Activated CD8-positive, alpha-beta memory T cell treated with anti-CD3 and anti-CD28 coated beads for 48 hours (primary cell): ENCODE results near the gene FOS.
"Not testable (repeated sequence)": the region's sequence is repeated elsewhere in the genome, so short reads cannot be mapped to it uniquely, and the experiment has no call there.

ENCODE experiments used
- DNase-seq, 3 experiments: peaks; one replicate each; pipeline ENCODE4 v3.0.0-alpha.2; 2020; ENCODE audit warnings: low read depth in 2 of 3, low spot score in 2 of 3

FOS gene

DNA sequence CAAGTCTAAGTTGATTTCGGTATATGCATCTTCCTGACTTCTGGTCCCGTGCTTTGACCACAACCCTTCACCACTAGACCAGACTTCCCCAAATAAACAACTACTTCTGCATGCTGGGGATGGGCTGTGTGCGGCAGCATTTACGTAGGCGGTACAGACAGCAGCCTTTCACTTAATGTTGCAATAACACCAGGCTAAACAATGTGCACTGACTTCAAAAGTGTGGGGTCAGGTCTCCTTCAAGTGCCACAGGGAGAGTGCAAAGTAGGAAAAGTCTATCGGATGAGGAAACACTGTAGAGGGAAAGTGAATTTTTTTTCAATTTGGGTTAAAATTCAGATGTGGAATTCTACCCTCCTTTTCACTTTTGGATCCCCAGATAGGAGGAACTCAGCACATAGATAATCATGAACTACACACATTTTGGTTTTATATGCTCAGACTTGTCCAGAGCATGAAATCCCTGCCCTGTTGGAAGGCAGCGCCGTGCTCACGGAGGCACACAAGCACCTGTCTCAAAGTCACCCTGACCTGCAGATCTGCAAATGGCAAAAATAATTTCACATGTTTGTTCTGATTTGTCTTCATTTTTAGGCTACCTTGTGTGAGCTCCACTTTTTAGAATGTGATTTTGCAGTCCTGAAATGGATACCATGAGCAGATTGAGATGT lies 3.6 kb upstream of the FOS start:
- no peak for DNase-seq

DNA sequence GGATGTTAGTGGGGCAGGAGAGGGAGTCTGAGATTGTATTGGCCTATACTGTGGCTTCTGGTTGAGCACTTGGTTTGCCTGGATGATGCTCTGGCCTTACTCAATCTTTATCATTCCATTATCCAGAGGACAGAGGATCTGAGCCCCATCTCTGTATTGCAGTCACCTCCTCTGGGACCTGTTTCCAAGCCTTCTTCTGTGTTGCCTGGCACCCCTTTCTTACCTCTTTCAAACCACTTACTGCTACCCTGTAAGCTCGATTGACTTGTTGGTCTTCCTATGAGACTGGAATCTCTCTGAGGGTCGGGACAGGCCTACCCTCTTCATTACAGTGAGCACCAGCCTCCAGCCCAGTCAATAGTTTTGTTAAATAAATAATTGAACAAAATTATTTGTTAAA lies 3.0 kb upstream of the FOS start:
- DNase-seq: no peak

DNA sequence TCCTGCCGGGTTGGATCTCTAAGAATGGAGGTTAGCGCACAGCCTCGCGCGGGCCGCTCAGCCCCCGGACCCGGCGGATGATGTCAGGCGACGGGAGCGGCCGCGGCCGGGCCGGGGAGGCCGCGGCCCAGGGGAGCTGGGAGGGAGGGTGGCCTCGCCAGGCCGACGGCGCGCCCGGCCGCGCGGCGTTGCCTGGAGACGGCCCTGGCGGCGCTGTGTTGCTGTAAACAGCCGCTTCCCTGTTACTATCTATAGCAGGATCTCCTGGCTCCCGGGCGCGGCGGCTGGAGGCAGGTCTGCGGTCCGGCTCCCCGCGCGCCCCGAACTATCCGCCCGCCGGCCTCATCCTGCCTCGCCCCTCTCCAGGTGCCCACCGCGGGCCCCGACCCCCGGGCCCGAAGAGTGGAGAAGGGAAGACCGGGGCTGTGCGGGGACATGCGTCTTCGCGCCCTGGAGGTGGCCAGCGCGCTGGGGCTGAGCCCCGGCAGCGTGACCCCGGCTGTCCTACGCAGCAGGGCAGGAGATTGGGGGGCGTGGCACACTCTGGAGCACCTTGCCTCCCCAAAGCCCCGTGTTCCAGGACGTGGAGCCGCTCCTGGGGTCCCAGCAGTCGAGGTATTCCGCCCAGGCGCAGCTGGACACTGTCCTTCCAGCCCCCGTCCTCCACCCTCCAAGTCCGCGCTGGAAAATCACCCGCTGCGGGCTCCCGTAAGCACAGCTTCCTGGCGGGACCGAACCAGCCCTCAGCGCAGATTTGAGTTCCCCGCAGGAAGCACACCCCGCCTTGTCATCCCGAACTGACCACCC lies 1.4 kb upstream of the FOS start:
- DNase-seq: no peak

DNA sequence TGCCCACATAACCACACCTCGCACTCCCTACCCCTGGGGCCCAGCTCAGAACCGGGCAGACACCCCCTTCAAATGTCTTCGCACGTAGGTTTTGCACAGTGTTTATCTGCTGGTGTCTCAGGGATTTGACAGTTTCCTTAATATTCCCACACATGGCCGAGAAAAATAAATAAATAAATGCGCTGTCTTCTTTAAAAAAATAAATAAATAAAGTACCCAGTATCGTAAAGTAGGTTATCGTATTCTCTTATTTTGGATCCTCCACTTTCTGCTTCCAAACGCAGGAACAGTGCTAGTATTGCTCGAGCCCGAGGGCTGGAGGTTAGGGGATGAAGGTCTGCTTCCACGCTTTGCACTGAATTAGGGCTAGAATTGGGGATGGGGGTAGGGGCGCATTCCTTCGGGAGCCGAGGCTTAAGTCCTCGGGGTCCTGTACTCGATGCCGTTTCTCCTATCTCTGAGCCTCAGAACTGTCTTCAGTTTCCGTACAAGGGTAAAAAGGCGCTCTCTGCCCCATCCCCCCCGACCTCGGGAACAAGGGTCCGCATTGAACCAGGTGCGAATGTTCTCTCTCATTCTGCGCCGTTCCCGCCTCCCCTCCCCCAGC lies 710 bp upstream of the FOS start:
- DNase-seq: no peak

DNA sequence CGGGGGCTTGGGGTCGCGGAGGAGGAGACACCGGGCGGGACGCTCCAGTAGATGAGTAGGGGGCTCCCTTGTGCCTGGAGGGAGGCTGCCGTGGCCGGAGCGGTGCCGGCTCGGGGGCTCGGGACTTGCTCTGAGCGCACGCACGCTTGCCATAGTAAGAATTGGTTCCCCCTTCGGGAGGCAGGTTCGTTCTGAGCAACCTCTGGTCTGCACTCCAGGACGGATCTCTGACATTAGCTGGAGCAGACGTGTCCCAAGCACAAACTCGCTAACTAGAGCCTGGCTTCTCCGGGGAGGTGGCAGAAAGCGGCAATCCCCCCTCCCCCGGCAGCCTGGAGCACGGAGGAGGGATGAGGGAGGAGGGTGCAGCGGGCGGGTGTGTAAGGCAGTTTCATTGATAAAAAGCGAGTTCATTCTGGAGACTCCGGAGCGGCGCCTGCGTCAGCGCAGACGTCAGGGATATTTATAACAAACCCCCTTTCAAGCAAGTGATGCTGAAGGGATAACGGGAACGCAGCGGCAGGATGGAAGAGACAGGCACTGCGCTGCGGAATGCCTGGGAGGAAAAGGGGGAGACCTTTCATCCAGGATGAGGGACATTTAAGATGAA lies 630 bp downstream of the FOS start:
- no peak for DNase-seq

DNA sequence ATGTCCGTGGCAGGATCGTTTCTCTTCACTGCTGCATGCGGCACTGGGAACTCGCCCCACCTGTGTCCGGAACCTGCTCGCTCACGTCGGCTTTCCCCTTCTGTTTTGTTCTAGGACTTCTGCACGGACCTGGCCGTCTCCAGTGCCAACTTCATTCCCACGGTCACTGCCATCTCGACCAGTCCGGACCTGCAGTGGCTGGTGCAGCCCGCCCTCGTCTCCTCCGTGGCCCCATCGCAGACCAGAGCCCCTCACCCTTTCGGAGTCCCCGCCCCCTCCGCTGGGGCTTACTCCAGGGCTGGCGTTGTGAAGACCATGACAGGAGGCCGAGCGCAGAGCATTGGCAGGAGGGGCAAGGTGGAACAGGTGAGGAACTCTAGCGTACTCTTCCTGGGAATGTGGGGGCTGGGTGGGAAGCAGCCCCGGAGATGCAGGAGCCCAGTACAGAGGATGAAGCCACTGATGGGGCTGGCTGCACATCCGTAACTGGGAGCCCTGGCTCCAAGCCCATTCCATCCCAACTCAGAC lies 1.2 kb downstream of the FOS start:
- no peak for DNase-seq

DNA sequence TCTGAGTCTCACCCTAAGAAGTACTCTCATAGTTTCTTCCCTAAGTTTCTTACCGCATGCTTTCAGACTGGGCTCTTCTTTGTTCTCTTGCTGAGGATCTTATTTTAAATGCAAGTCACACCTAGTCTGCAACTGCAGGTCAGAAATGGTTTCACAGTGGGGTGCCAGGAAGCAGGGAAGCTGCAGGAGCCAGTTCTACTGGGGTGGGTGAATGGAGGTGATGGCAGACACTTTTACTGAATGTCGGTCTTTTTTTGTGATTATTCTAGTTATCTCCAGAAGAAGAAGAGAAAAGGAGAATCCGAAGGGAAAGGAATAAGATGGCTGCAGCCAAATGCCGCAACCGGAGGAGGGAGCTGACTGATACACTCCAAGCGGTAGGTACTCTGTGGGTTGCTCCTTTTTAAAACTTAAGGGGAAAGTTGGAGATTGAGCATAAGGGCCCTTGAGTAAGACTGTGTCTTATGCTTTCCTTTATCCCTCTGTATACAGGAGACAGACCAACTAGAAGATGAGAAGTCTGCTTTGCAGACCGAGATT lies 1.7 kb downstream of the FOS start:
- DNase-seq: no peak

DNA sequence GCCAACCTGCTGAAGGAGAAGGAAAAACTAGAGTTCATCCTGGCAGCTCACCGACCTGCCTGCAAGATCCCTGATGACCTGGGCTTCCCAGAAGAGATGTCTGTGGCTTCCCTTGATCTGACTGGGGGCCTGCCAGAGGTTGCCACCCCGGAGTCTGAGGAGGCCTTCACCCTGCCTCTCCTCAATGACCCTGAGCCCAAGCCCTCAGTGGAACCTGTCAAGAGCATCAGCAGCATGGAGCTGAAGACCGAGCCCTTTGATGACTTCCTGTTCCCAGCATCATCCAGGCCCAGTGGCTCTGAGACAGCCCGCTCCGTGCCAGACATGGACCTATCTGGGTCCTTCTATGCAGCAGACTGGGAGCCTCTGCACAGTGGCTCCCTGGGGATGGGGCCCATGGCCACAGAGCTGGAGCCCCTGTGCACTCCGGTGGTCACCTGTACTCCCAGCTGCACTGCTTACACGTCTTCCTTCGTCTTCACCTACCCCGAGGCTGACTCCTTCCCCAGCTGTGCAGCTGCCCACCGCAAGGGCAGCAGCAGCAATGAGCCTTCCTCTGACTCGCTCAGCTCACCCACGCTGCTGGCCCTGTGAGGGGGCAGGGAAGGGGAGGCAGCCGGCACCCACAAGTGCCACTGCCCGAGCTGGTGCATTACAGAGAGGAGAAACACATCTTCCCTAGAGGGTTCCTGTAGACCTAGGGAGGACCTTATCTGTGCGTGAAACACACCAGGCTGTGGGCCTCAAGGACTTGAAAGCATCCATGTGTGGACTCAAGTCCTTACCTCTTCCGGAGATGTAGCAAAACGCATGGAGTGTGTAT lies 2.4 kb downstream of the FOS start:
- no peak for DNase-seq

DNA sequence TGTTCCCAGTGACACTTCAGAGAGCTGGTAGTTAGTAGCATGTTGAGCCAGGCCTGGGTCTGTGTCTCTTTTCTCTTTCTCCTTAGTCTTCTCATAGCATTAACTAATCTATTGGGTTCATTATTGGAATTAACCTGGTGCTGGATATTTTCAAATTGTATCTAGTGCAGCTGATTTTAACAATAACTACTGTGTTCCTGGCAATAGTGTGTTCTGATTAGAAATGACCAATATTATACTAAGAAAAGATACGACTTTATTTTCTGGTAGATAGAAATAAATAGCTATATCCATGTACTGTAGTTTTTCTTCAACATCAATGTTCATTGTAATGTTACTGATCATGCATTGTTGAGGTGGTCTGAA lies 3.0 kb downstream of the FOS start:
- no peak for DNase-seq

DNA sequence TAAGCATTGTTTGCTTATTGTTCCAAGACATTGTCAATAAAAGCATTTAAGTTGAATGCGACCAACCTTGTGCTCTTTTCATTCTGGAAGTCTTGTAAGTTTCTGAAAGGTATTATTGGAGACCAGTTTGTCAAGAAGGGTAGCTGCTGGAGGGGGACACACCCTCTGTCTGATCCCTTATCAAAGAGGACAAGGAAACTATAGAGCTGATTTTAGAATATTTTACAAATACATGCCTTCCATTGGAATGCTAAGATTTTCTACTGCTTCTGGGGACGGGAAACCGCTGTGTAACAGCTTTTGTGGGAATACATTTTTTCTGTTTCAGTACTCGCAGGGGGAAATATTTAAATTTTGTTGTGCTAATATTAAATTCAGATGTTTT lies 3.5 kb downstream of the FOS start:
- no peak for DNase-seq

DNA sequence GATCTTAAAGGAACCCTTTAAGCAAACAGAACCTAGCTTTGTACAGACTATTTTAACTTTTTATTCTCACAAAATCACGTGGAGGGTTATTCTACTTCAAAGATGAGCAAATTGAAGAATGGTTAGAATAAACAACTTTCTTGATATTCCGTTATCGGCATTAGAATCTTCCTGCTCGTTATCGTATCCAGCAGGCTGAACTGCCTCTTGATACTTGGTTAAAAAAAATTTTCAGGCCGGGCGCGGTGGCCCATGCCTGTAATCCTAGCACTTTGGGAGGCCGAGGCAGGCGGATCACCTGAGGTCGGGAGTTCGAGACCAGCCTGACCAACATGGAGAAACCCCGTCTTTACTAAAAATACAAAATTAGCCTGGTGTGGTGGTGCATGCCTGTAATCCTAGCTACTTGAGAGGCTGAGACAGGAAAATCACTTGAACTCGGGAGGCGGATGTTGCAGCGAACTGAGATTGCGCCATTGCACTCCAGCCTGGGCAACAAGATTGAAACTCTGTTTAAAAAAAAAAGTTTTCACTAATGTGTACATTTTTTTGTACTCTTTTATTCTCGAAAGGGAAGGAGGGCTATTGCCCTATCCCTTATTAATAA lies 4.0 kb downstream of the FOS start:
- not testable (repeated sequence) for DNase-seq

DNA sequence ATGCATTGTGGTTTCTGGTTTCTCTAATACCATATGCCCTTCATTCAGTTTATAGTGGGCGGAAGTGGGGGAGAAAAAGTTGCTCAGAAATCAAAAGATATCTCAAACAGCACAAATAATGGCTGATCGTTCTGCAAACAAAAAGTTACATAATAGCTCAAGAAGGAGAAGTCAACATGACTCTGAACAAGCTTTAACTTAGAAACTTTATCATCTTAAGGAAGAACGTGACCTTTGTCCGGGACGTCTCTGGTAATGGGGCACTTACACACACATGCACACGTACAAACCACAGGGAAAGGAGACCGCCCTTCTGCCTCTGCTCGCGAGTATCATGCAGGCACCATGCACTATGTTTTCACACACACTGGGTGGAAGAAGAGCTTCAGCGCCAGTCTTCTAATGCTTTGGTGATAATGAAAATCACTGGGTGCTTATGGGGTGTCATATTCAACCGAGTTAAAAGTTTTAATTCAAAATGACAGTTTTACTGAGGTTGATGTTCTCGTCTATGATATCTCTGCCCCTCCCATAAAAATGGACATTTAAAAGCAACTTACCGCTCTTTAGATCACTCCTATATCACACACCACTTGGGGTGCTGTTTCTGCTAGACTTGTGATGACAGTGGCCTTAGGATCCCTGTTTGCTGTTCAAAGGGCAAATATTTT lies 4.7 kb downstream of the FOS start:
- DNase-seq: no peak

DNA sequence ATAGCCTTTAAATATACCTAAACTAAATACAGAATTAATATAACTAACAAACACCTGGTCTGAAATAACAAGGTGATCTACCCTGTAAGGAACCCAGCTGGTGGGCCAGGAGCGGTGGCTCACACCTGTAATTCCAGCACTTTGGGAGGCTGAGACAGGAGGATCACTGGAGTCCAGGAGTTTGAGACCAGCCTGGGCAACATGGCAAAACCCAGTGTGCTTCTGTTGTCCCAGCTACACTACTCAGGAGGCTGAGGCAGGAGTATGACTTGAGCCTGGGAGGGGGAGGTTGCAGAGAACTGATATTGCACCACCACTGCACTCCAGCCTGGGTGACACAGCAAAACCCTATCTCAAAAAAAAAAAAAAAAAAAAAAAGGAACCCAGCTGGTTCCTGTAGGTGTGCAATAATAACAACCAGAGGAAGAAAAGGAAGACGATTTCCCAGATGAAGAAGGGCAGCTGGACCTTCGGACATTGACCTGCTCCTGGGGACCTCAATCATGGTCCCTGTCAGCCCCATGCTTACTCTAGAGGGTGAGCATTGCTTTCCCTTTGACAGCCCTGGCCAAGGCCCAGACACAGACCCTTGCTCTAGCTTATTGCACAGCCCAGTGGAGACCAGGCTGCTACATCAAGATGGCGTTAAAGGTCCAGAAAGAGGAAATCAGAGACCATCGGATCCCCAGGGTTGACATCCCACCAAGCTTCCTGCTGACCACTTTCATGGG lies 5.4 kb downstream of the FOS start:
- no peak for DNase-seq

DNA sequence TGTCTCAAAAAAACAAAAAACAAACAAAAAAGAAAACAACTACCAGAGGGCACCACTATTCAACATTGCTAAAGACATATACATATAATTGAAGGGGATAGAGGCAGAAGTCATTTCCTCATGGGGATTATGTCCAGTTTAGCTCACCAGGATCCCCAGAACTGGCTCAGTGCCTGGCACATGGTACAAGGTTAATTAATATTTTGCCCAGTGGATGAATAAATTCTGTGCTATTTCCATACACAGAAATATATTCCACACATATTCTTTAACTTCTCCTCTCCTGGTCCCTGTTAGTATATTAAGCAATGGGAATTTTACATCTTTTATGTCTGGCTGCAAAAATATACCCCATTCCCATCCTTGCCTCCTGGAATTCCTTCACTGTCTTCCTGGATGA lies 6.7 kb downstream of the FOS start:
- no peak for DNase-seq

DNA sequence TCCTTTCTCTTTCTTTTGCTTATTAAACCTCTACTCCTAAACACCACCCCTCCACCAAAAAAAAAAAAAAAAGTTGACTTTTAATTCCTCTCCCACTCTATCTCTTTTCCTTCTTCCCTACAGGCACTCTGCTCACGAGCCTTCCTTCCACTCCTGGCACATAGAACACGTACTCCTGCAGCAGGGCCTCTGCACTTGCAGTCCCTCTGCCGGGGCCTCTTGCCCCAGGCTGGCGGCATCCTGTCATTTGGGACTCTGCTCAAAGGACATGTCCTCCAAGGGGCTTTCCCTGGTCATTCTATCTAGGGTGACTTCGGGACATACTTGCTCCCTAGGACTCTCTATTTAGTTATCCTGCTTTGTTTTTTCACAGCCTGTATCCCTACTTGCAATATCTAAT lies 7.7 kb downstream of the FOS start:
- no peak for DNase-seq

DNA sequence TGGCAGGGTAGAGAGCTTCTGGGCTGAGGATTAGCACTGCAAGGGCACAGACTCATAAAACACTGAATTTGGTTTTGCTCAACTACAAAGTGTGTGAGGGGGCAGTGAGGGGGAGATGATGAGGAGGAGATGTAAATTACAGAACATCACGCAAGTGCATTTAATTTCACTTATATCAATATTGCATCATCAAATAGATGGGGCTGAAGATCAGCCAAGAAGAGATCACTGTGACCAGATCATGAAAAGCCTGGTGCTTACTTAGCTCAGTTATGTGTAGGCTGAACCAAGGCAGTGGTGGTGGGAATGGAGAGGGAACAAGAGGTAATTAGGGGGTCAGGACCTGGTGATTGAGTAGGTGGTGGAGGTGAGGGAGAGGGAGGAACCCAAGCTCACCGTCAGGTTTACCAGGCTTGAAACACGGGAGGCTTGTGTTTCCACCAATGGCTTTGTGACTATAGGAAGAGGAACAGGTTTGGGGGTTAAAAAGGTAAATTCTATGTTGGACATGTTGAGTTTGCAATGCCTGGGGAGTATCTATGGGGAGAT lies 11.3 kb downstream of the FOS start:
- no peak for DNase-seq

DNA sequence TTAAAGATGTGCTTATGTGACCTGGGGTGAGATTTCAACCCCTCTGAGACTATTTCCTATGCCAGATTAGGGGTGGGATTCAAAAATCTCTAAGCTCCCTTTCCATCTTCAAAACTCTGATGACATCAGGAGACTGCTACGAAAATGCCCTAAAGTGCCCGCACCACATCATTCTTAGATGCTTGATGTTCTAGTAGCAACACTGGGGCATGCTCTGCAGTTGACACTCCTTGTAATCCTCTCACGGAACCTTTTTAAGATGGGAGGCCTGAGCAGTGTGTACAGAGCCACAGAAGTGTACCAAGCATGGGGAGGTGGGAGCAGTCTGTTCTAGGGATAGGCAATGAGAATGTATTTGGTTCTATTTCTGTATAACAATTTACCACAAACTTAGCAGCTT lies 12.2 kb downstream of the FOS start:
- DNase-seq: no peak

DNA sequence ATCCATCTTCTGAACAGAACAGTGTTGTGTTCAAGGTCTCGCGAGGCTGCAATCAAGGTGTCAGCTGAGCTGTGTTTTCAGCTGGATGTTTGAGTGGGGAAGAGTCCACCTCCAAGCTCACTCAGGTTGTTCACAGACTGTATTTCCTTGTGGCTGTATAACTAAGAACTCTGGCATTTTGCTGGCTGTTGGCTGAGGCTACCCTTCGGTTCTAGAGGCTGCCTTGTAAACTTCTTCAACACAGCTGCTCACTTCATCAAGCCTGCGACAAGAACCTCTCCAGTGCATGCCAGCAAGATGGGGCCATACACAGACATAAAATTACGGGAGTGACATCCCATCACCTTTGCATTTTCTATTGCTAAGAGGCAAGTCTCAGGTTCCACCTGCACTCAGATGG lies 12.7 kb downstream of the FOS start:
- no peak for DNase-seq

DNA sequence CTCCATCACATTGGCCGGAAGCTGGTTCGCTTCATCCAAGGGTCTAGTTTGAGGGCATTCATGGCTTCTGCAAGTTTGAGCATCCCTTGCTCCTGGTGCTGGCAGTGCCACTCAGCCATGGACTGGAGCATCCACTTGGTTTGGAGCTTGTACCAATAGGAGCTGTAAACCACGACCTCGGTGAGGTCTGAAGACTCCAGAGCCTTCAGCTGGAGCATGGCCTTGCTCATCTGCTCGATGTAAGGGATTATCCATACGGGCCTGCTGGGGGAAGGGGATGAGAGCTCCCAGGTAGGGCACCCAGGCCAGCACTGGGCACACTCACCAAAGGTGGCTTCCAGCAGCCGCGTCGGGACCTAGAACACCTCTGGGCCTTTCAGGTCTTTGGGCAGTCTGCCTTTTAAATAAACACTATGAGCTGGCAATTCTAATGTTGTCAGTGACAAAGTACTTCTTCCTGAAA lies 13.5 kb downstream of the FOS start:
- no peak for DNase-seq
